Naive thymus-derived CD4-positive, alpha-beta T cell (primary cell): ENCODE data around the gene ADH4. TPM values are rescaled to one million over a fixed set of nuclear protein-coding genes. Genes with fewer than 3 reads are reported as not detected.

Experiments used
- ATAC-seq: fragments of 150-1000 bp; cut with Tn5 transposase; 2 replicates; pipeline ENCODE4 v1.10.0; 2021; ENCODE audit warnings: mild to moderate bottlenecking, moderate library complexity
- CTCF ChIA-PET: fragments of 350-600 bp; sonication (Branson Sonifier 250); formaldehyde crosslinking; loops from one replicate; lab custom pipeline; 2021; ENCODE audit warnings: antibody characterized with exemption; lab: Charles Lee
- POLR2A ChIA-PET: fragments of 350-600 bp; sonication (Branson Sonifier 250); formaldehyde crosslinking; loops from one replicate; lab custom pipeline; 2021; ENCODE audit warnings: antibody characterized with exemption, inconsistent platforms; lab: Charles Lee
- DNase-seq, 9 donors: peaks; one replicate each; pipeline versions ENCODE4 v3.0.0 to v3.0.0-alpha.2; 2020 to 2022; ENCODE audit warnings: mixed read lengths in 1 of 9
- H3K27ac ChIP-seq: one replicate; pipeline ENCODE4 v1.7.0; 2013; ENCODE audit warnings: mild to moderate bottlenecking, low read depth, low read length, moderate library complexity
- H3K27me3 ChIP-seq, 2 donors: one replicate each; pipeline ENCODE4 v1.7.0; 2013; ENCODE audit warnings: low read length in 2 of 2, mild to moderate bottlenecking in 2 of 2, moderate library complexity in 2 of 2; ENCODE audit not compliant: control insufficient read depth in 2 of 2, insufficient read depth in 2 of 2
- H3K36me3 ChIP-seq, 3 experiments: 1 replicate in 2 of 3; 2 replicates in 1 of 3; pipeline ENCODE4 v1.7.0; 2013; ENCODE audit warnings: low read length in 3 of 3, mild to moderate bottlenecking in 3 of 3, moderate library complexity in 1 of 3; ENCODE audit not compliant: insufficient read depth in 3 of 3, control insufficient read depth in 2 of 3
- H3K4me1 ChIP-seq, 2 donors: one replicate each; pipeline ENCODE4 v1.7.0; 2013; ENCODE audit warnings: low read length in 2 of 2, mild to moderate bottlenecking in 2 of 2, moderate library complexity in 1 of 2; ENCODE audit not compliant: control insufficient read depth in 2 of 2, insufficient read depth in 2 of 2
- H3K4me3 ChIP-seq: 2 replicates; pipeline ENCODE4 v1.7.0; 2013; ENCODE audit warnings: mild to moderate bottlenecking, low read length
- H3K9me3 ChIP-seq, 3 experiments: 1 replicate in 2 of 3; 2 replicates in 1 of 3; pipeline ENCODE4 v1.7.0; 2013; ENCODE audit warnings: low read length in 3 of 3; ENCODE audit not compliant: control insufficient read depth in 2 of 3
- H3K27ac Mint-ChIP-seq, 9 donors: one replicate each; pipeline ENCODE4 v1.8.0; 2020 to 2022; ENCODE audit warnings: mixed read lengths in 9 of 9, mild to moderate bottlenecking in 8 of 9, moderate library complexity in 5 of 9, inconsistent platforms in 2 of 9
- H3K27me3 Mint-ChIP-seq, 5 donors: one replicate each; pipeline ENCODE4 v1.8.0; 2021 to 2022; ENCODE audit warnings: mixed read lengths in 5 of 5, mild to moderate bottlenecking in 1 of 5
- H3K36me3 Mint-ChIP-seq, 5 donors: one replicate each; pipeline ENCODE4 v1.8.0; 2020 to 2022; ENCODE audit warnings: mixed read lengths in 5 of 5, mild to moderate bottlenecking in 3 of 5, inconsistent platforms in 1 of 5
- H3K4me1 Mint-ChIP-seq, 7 donors: one replicate each; pipeline ENCODE4 v1.8.0; 2020 to 2022; ENCODE audit warnings: mixed read lengths in 7 of 7, mild to moderate bottlenecking in 3 of 7, inconsistent platforms in 1 of 7
- H3K4me3 Mint-ChIP-seq, 10 donors: one replicate each; pipeline ENCODE4 v1.8.0; 2020 to 2022; ENCODE audit warnings: mild to moderate bottlenecking in 10 of 10, mixed read lengths in 10 of 10, moderate library complexity in 6 of 10, inconsistent platforms in 2 of 10
- H3K9me3 Mint-ChIP-seq, 11 donors: one replicate each; pipeline ENCODE4 v1.8.0; 2020 to 2022; ENCODE audit warnings: mixed read lengths in 11 of 11, mild to moderate bottlenecking in 4 of 11, inconsistent platforms in 1 of 11, moderate library complexity in 1 of 11
- intact Hi-C, 2 donors: fragments of 100-400 bp; cut with micrococcal nuclease; formaldehyde crosslinking; loops; one replicate each; pipeline ENCODE4 v1.15.1; 2023
- polyA plus RNA-seq, 2 donors: library from polyadenylated mRNA; unstranded; fragments of 300-500 nt; fragmentation: Illumina TruSeq; gene quantifications; one replicate each; pipeline ENCODE4 v1.2.3, GENCODE V29; 2021
- total RNA-seq, 6 experiments: library from RNA in 5 of 6; stranded (reverse) in 5 of 6; gene quantifications; 1 replicate in 5 of 6; 2 replicates in 1 of 6; pipeline ENCODE4 v1.2.3 and lab custom pipeline; 2021 to 2026

Gene ADH4
- total and polyA plus RNA-seq, 7 experiments from 2014 or later: not detected

- H3K9me3 ChIP-seq: no peaks in the 10 kb centered on the region
- no peak overlapping the region for H3K4me3 ChIP-seq
- Mint-ChIP-seq H3K27ac (peak overlapping the region in 7 of 9 donors; percentile 46 to 98 (median 94)), H3K36me3 (peaks cover 0 to 22% (median 15%) of the 10 kb centered on the region in 5 donors), H3K4me3 (peak overlapping the region in 9 of 10 donors; percentile 45 to 97 (median 61)), H3K9me3 (peaks cover 0 to 27% (median 0%) of the 10 kb centered on the region in 11 donors), H3K27me3 (peaks cover 0 to 11% (median 0%) of the 10 kb centered on the region in 5 donors), H3K4me1 (peaks cover 27 to 56% (median 44%) of the 10 kb centered on the region in 7 donors)
- no peak for DNase-seq
- POLR2A ChIA-PET: interaction anchor here (0.7 to 0.8 kb wide), 2 partner anchors 33 to 69 kb away, joined by 3 read pairs; no protein-coding TSS in a partner anchor
- peaks cover 0 to 2% (median 0%) of the 10 kb centered on the region in 3 experiments for H3K36me3 ChIP-seq
- no peak for ATAC-seq
- no peak overlapping the region for H3K27ac ChIP-seq
- intact Hi-C loops: no loop called here
- H3K27me3 ChIP-seq: no peaks in the 10 kb centered on the region
- H3K4me1 ChIP-seq: peaks cover 8 to 9% of the 10 kb centered on the region in 2 donors
- CTCF ChIA-PET: no interaction called here
Observed at GRCh38 chr4:99090481-99091215, 53.4 kb downstream of the ADH4 start.

DNA sequence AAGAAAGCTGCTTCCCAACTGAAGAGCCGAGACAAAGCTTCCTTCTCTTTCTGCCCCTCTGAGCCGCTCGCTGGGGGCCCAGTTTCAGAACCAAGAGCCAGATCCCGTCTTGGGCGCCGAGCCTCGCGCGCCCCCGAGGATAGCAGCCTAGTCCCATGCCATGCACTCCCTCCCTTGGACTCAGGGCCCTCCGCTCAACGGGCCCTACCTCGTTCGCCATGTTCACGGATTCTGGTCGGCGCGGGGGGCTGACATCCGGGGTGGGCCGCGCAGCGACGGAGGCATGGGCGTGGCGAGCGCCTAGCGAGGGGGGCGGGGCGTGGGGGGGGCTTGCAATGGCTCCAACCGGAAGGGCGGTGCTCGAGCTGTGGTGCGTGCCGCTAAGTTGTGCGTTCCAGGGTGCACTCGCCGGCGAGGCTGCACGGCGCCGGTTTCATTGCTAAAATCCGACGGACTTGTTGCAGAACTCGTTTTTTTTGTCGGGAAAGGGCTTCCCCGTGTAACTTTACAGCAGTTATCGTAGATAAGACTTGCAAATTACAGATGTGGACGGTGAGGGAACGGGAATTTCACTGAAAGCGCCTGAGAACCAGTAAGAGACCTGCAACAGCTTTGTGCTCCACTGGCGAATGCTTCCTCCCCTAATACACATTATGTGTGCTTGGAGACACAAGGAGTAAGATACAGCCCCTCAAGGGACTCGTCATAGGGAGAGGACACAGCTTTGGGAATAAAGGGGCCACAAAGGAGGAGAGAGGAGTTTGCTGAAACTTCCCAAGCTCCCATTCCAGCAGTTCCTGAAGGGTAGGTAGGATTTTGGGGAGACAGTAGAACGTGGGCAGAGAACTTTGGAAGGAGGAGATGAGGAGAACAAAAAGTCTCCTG, 55.4 kb downstream of the ADH4 start, which contains the start of gene ADH5:
ADH5 (minus strand) TSS at position 308 of the 885 bp plus-strand sequence; CDS start at position 220, 88 bp downstream.
- peaks cover 0 to 27% (median 0%) of the 10 kb centered on the region in 11 donors for H3K9me3 Mint-ChIP-seq
- peak within 1 kb of the TSS; percentile 93 to 99 (median 98) for H3K4me3 Mint-ChIP-seq
- peak within 1 kb of the TSS; percentile 85 for H3K27ac ChIP-seq
- intact Hi-C loops: loop anchor here (1.0 to 5.0 kb wide), 18 partner anchors 32 to 945 kb away; partner anchors contain the start of genes EIF4E (in 2 of the 2), LAMTOR3 (in 2 of the 2), METAP1 (in 2 of the 2) and STPG2 (in 2 of the 2)
- H3K36me3 ChIP-seq: peaks cover 0 to 21% (median 8%) of the 10 kb centered on the region in 3 experiments
- peaks cover 0 to 11% (median 0%) of the 10 kb centered on the region in 5 donors for H3K27me3 Mint-ChIP-seq
- peak within 1 kb of the TSS; percentile 94 to 99 (median 98) for H3K27ac Mint-ChIP-seq
- peaks cover 28 to 67% (median 57%) of the 10 kb centered on the region in 7 donors for H3K4me1 Mint-ChIP-seq
- H3K9me3 ChIP-seq: no peaks in the 10 kb centered on the region
- H3K27me3 ChIP-seq: no peaks in the 10 kb centered on the region
- DNase-seq (peak; percentile 75 to 90 (median 85)), ATAC-seq (peak; percentile 98)
- ChIA-PET POLR2A (interaction anchor here (0.6 to 3.1 kb wide), 19 partner anchors 9 to 946 kb away, joined by 3 to 46 read pairs (median 6); partner anchors contain the start of genes DNAJB14, EIF4E, H2AZ1 and METAP1), CTCF (interaction anchor here (0.8 to 1.2 kb wide), 2 partner anchors 29 to 94 kb away, joined by 3 to 4 read pairs; partner anchors contain the start of gene METAP1)
- H3K4me1 ChIP-seq: peaks cover 8 to 9% of the 10 kb centered on the region in 2 donors
- H3K36me3 Mint-ChIP-seq: peaks cover 6 to 28% (median 17%) of the 10 kb centered on the region in 5 donors
- peak within 1 kb of the TSS; percentile 98 for H3K4me3 ChIP-seq

- Mint-ChIP-seq H3K4me3 (peak overlapping the region; percentile 93 to 99 (median 98)), H3K27me3 (peaks cover 0 to 11% (median 0%) of the 10 kb centered on the region in 5 donors), H3K27ac (peak overlapping the region; percentile 94 to 99 (median 98)), H3K36me3 (peaks cover 7 to 28% (median 18%) of the 10 kb centered on the region in 5 donors), H3K4me1 (peaks cover 28 to 68% (median 64%) of the 10 kb centered on the region in 7 donors), H3K9me3 (peaks cover 0 to 23% (median 0%) of the 10 kb centered on the region in 11 donors)
- no peaks in the 10 kb centered on the region for H3K9me3 ChIP-seq
- peak overlapping the region; percentile 98 for H3K4me3 ChIP-seq
- H3K36me3 ChIP-seq: peaks cover 0 to 28% (median 10%) of the 10 kb centered on the region in 3 experiments
- peak; percentile 24 for ATAC-seq
- H3K27me3 ChIP-seq: no peaks in the 10 kb centered on the region
- intact Hi-C loops: loop anchor here (1.0 to 5.0 kb wide), 17 partner anchors 31 to 945 kb away; partner anchors contain the start of genes EIF4E (in 2 of the 2), METAP1 (in 2 of the 2), STPG2 (in 2 of the 2) and DNAJB14 (in 1 of the 2)
- DNase-seq: peak in 2 of 9 donors; percentile 12 to 20
- H3K27ac ChIP-seq: peak overlapping the region; percentile 85
- CTCF ChIA-PET: interaction anchor here (0.8 kb wide), 1 partner anchor 30 kb away, joined by 3 read pairs; no protein-coding TSS in a partner anchor
- H3K4me1 ChIP-seq: peaks cover 8 to 9% of the 10 kb centered on the region in 2 donors
- POLR2A ChIA-PET: interaction anchor here (0.7 to 3.1 kb wide), 17 partner anchors 8 to 945 kb away, joined by 3 to 46 read pairs (median 6); partner anchors contain the start of genes DNAJB14, EIF4E, METAP1 and RAP1GDS1
Observed at GRCh38 chr4:99088023-99088449, 56.1 kb downstream of the ADH4 start.

- no peaks in the 10 kb centered on the region for H3K9me3 ChIP-seq
- peak overlapping the region in 2 of 9 donors; percentile 24 to 43 for H3K27ac Mint-ChIP-seq
- H3K27me3 ChIP-seq: no peaks in the 10 kb centered on the region
- intact Hi-C loops: no loop called here
- no peaks in the 10 kb centered on the region for H3K9me3 Mint-ChIP-seq
- H3K27me3 Mint-ChIP-seq: no peaks in the 10 kb centered on the region
- H3K4me1 ChIP-seq: peaks cover 2 to 9% of the 10 kb centered on the region in 2 donors
- no peak overlapping the region for H3K4me3 ChIP-seq
- peaks cover 7 to 33% (median 17%) of the 10 kb centered on the region in 5 donors for H3K36me3 Mint-ChIP-seq
- H3K36me3 ChIP-seq: peaks cover 10 to 61% (median 17%) of the 10 kb centered on the region in 3 experiments
- no peak for DNase-seq
- ChIA-PET POLR2A (interaction anchor here (0.7 kb wide), 1 partner anchor 952 kb away, joined by 3 read pairs; no protein-coding TSS in a partner anchor), CTCF (no interaction called here)
- no peak for ATAC-seq
- H3K4me3 Mint-ChIP-seq: no peak overlapping the region
- H3K4me1 Mint-ChIP-seq: peaks cover 13 to 57% (median 48%) of the 10 kb centered on the region in 7 donors
- no peak overlapping the region for H3K27ac ChIP-seq
Observed at GRCh38 chr4:99084595-99084994, 59.5 kb downstream of the ADH4 start.

DNA sequence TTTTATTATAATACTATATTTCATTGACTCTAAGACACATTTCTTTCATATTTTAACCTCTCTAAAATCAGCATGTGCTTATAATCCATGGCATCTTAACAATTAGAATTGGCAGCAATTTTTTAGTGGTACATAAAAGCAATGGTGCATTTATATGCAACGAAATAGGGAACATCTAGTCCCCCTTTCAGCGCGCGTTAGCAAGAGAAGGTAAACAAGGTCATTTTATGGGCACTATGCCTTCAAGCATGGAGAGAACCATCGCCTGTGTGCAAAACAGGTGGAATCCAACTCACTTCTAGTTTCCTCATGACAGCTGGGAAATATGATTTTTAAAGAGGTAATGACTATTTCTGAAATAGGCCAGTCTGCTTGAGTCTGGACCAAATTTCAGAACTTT, 61.9 kb downstream of the ADH4 start:
- peaks cover 10 to 77% (median 18%) of the 10 kb centered on the region in 3 experiments for H3K36me3 ChIP-seq
- peaks cover 10 to 39% (median 33%) of the 10 kb centered on the region in 7 donors for H3K4me1 Mint-ChIP-seq
- H3K9me3 Mint-ChIP-seq: no peaks in the 10 kb centered on the region
- H3K27me3 Mint-ChIP-seq: no peaks in the 10 kb centered on the region
- no peak overlapping the region for H3K4me3 ChIP-seq
- intact Hi-C loops: no loop called here
- CTCF ChIA-PET: no interaction called here
- H3K36me3 Mint-ChIP-seq: peaks cover 12 to 41% (median 24%) of the 10 kb centered on the region in 5 donors
- POLR2A ChIA-PET: no interaction called here
- peak overlapping the region in 1 of 9 donors; percentile 77 for H3K27ac Mint-ChIP-seq
- no peak overlapping the region for H3K27ac ChIP-seq
- H3K9me3 ChIP-seq: no peaks in the 10 kb centered on the region
- H3K27me3 ChIP-seq: no peaks in the 10 kb centered on the region
- no peaks in the 10 kb centered on the region for H3K4me1 ChIP-seq
- H3K4me3 Mint-ChIP-seq: no peak overlapping the region
- ATAC-seq: no peak
- DNase-seq: no peak
